NCI-H1436 (cell line): Measurements from ENCODE around the gene BTD.

Experiments
- DNase-seq: peaks from one replicate; lab custom pipeline; 2025; lab: John Stamatoyannopoulos, UW

BTD gene

GRCh38 chr3:15665510-15666150 is 64.1 kb downstream of the BTD start:
- no peak for DNase-seq

- no peak for DNase-seq
Measured at GRCh38 chr3:15666277-15666676, 64.7 kb downstream of the BTD start.

- DNase-seq = no peak
Measured at GRCh38 chr3:15667484-15667883, 65.9 kb downstream of the BTD start.

DNA sequence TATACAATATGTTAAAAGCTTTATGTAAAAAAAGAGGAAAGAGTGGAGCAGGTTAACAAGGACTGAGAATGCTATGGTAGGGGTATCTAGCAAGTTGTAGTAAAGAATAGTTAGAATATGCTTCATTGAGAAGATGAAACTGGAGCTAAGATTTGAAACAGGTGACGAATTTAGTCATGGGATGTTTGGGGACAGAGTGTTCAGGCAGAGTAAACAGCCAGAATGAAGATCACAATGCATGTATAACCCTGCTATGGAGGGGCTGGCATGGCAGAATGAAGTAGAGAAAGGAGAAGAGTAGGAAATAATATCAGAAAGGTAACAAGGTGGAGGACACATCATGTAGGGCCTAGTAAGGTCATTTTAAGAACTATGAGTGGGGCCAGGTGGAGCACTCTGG is 72.0 kb downstream of the BTD start:
- no peak for DNase-seq

DNA sequence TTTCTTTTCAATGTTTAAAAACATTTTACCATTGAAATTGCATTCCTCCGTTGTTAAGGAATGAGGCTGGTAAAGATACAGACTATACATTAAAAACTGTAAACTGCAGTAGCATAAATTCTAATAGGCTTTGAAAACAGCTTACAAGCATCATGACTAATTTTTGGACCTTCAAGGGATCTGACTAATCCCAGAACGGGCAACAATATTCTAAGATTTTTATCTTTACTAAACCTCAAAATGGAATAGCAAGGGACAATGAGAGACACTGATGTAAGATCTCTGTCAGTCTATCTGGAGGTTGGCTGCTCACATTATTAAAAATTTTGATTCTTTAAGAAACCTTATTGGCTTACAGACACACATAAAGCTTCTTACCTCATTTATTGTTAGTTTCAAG is 74.7 kb downstream of the BTD start:
- no peak for DNase-seq

DNA sequence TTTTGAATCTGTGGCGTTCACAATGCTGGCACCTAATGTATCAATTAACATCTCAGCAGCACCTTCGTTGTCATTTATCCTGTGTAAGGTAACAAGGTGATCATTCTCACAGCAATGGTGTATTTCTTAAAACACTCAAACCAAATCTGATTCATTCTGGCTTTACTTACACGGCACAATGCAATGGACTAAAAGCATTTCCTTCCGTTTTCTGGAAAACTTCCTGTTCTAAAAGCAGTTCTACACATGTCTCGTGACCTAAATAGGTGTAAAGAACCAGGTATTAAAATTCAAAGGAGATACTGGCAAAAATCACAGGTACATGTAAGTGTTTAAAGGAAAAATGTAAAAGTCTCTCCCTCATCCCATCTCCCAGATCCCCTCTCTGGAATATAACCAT is 77.8 kb downstream of the BTD start:
- no peak for DNase-seq

- DNase-seq = no peak
Measured at GRCh38 chr3:15681668-15682067, 80.1 kb downstream of the BTD start.

DNA sequence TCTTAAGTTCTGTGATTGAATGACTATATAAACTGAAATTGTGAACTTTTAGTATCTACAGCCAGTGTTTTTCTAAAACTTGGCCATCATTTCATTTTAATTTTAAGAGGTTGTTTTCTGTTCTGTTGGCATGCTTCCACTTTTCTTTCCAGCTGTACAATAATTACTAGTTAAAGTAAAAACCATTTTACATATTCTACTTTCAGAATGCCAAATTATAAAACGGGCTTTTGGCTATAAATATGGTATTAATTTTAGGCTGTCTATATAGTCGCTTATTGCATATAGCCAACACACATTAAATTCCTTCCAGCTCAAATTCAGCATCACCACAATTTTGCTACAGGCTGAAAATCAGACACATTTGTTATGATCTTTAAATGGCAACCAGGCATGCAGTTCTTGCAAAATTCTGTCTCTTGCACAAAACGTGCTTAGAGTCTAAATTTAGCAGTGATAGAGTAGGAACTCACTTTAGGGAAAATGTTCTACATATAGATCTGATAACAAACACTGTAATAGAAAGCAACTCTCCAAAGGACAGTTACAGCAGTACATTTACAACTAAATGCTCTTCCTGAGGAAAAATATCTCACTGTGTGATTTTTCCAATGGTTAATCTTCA is 81.1 kb downstream of the BTD start:
- DNase-seq = no peak

- DNase-seq = no peak
Measured at GRCh38 chr3:15683253-15683652, 81.7 kb downstream of the BTD start.

GRCh38 chr3:15685927-15686326 is 84.4 kb downstream of the BTD start:
- DNase-seq = no peak

DNA sequence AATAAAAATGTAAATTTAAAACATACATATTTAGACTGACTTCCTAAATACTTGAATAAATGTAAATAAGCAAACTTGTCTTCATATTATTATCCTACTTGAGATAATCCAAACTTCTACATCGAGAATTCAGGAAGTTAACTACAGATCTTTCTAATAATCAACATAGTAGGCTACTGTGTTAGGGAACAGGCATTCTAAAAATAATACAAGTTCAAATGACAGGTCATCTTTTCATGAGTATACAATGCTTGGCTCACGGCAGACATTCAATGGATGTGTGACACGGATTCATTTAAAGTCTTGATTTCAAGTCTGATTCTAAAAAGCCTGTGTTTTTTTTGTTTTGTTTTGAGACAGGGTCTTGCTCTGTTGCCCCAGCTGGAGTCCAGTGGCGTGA is 88.7 kb downstream of the BTD start:
- no peak for DNase-seq

GRCh38 chr3:15690748-15691147 is 89.2 kb downstream of the BTD start:
- no peak for DNase-seq

- DNase-seq = no peak
Measured at GRCh38 chr3:15693355-15693754, 91.8 kb downstream of the BTD start.

- DNase-seq = no peak
Measured at GRCh38 chr3:15694628-15695027, 93.1 kb downstream of the BTD start.
